Uterus (tissue), 2 donors: ENCODE measurements around the gene KCNJ16.

ENCODE experiments used
- POLR2A ChIP-seq, 2 donors: fragments of 450-650 bp; IDR thresholded peaks; one replicate each; pipeline ENCODE4 v1.6.1; 2016; ENCODE audit warnings: antibody characterized with exemption in 2 of 2, mild to moderate bottlenecking in 1 of 2, moderate library complexity in 1 of 2
- TF ChIP-seq, protein P1 (sequence below), 4 experiments: fragments of 200-600 bp in 2 of 4; fragments of 450-650 bp in 2 of 4; sonication (generic) in 2 of 4; IDR thresholded peaks; one replicate each; pipeline ENCODE4 v1.5.1; 2016 to 2019; ENCODE audit warnings: antibody characterized with exemption in 4 of 4, mild to moderate bottlenecking in 2 of 4, moderate library complexity in 1 of 4

DNA sequence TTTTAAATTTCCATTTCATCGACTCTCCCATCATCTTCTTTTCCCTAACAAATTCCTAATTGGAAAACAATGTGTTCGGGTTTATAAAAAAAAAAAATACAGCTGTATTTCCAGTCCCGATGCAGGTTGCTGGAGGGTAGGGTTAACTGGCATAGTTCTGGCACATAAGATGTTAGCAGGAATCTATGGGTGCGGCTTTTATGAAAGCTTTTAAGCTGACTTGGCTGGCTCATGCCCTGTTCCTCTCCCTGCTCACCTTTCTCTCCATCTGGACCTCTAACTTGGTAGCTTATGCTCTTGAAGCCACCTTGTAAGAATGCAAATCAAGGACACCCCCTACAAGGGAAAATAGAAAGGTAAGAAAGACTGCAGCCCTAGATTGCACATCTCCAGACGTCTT lies 61.1 kb downstream of the KCNJ16 start:
- TF ChIP-seq, protein P1, sequence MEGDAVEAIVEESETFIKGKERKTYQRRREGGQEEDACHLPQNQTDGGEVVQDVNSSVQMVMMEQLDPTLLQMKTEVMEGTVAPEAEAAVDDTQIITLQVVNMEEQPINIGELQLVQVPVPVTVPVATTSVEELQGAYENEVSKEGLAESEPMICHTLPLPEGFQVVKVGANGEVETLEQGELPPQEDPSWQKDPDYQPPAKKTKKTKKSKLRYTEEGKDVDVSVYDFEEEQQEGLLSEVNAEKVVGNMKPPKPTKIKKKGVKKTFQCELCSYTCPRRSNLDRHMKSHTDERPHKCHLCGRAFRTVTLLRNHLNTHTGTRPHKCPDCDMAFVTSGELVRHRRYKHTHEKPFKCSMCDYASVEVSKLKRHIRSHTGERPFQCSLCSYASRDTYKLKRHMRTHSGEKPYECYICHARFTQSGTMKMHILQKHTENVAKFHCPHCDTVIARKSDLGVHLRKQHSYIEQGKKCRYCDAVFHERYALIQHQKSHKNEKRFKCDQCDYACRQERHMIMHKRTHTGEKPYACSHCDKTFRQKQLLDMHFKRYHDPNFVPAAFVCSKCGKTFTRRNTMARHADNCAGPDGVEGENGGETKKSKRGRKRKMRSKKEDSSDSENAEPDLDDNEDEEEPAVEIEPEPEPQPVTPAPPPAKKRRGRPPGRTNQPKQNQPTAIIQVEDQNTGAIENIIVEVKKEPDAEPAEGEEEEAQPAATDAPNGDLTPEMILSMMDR (IDR thresholded peaks at IDR 0.05), result no peak
- TF ChIP-seq POLR2A (IDR thresholded peaks at IDR 0.05), result no peak
